OCI-LY3 (cell line): ENCODE data around the gene ZEB2.

Experiments
- EZH2phosphoT487 ChIP-seq: fragments of 200-600 bp; shearing (Covaris generic); IDR thresholded peaks from 2 replicates; pipeline ENCODE4 v1.6.1; 2018; ENCODE audit warnings: antibody characterized with exemption, mixed run types, low read depth
- TF ChIP-seq, protein P1 (sequence below): fragments of 200-600, 300-600 bp; sonication (generic); IDR thresholded peaks from 2 replicates; pipeline ENCODE4 v1.5.1; 2014; ENCODE audit warnings: antibody characterized with exemption, low read length, low read depth

DNA sequence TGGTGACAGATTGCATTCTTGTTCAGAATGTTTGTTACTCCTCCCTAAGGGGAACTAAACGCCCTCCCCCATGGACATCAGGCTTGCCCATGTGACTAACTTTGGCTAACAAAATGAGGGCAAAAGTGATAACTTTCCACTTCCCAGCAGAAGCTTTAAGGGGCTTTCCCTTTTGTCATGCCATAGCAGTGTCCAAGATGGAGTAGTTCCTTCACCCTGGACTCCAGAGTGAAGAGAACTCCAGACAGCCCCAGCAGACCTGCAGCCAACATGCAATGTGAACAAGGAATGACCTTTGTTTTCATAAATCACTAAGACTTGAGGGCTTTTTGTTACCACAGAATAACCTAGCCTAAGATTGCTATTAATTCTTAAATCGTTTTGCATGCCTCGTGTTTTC, 163.5 kb downstream of the ZEB2 start:
- TF ChIP-seq, protein P1, sequence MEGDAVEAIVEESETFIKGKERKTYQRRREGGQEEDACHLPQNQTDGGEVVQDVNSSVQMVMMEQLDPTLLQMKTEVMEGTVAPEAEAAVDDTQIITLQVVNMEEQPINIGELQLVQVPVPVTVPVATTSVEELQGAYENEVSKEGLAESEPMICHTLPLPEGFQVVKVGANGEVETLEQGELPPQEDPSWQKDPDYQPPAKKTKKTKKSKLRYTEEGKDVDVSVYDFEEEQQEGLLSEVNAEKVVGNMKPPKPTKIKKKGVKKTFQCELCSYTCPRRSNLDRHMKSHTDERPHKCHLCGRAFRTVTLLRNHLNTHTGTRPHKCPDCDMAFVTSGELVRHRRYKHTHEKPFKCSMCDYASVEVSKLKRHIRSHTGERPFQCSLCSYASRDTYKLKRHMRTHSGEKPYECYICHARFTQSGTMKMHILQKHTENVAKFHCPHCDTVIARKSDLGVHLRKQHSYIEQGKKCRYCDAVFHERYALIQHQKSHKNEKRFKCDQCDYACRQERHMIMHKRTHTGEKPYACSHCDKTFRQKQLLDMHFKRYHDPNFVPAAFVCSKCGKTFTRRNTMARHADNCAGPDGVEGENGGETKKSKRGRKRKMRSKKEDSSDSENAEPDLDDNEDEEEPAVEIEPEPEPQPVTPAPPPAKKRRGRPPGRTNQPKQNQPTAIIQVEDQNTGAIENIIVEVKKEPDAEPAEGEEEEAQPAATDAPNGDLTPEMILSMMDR: no peak
- TF ChIP-seq EZH2phosphoT487: no peak
